ENCODE data around the gene STRAP.

- TF ChIP-seq BRCA1 (IDR thresholded peaks at IDR 0.05; ENCODE audit: low read depth, low read length) (no peak), FOSL1 (IDR thresholded peaks at IDR 0.05; ENCODE audit: insufficient read depth, low read depth, low read length) (no peak), TAF1 (IDR thresholded peaks at IDR 0.05; ENCODE audit: low read depth, low read length) (no peak), EP300 (IDR thresholded peaks at IDR 0.05; ENCODE audit: borderline replicate concordance in 1 of 2, low read depth in 2 of 2, low read length in 2 of 2) (no peak), SIN3A (conservative IDR thresholded peaks at IDR 0.05 in 1 of 2, IDR thresholded peaks at IDR 0.05 in 1 of 2; ENCODE audit: low read depth in 1 of 2, low read length in 2 of 2) (no peak), RAD21 (IDR thresholded peaks at IDR 0.05 in 1 of 2, conservative IDR thresholded peaks at IDR 0.05 in 1 of 2; ENCODE audit: low read depth in 2 of 2, low read length in 2 of 2) (no peak), POLR2A (IDR thresholded peaks at IDR 0.05; ENCODE audit: control extremely low read depth in 1 of 2, low read depth in 2 of 2, low read length in 2 of 2) (no peak), TCF12 (IDR thresholded peaks at IDR 0.05; ENCODE audit: low read depth, low read length) (no peak), MAFK (IDR thresholded peaks at IDR 0.05; ENCODE audit: low read depth, low read length) (no peak), CHD7 (IDR thresholded peaks at IDR 0.05; ENCODE audit: insufficient replicate concordance, low read length) (no peak)
Measured at GRCh38 chr12:15859116-15859515, 23.1 kb upstream of the STRAP start.

All from H1 (cell line).